Upper lobe of left lung (tissue), 6 donors: ENCODE data around the gene NR3C2. TPM values are rescaled to one million over a fixed set of nuclear protein-coding genes. Genes with fewer than 3 reads are reported as not detected.

Experiments
- ATAC-seq, 2 donors: fragments of 200-7000 bp; cut with Tn5 transposase; one replicate each; pipeline ENCODE4 v1.9.1; 2022; ENCODE audit warnings: mild to moderate bottlenecking in 2 of 2, moderate library complexity in 2 of 2; ENCODE audit not compliant: low FRiP score in 2 of 2
- DNase-seq, 2 donors: peaks; one replicate each; pipeline ENCODE4 v3.0.0-alpha.2; 2019 to 2020
- H3K27ac ChIP-seq, 4 donors: fragments of 200-600 bp; sonication (generic); one replicate each; pipeline ENCODE4 v1.5.1; 2016 to 2019
- H3K27me3 ChIP-seq, 4 donors: fragments of 200-600 bp; sonication (generic); one replicate each; pipeline ENCODE4 v1.5.1; 2017 to 2019
- H3K36me3 ChIP-seq, 4 donors: fragments of 200-600 bp; sonication (generic); one replicate each; pipeline ENCODE4 v1.5.1; 2016 to 2019
- H3K4me1 ChIP-seq, 4 donors: fragments of 200-600 bp; sonication (generic); one replicate each; pipeline ENCODE4 v1.5.1; 2018 to 2019
- H3K4me3 ChIP-seq, 4 donors: fragments of 200-600 bp; sonication (generic); one replicate each; pipeline ENCODE4 v1.5.1; 2017 to 2019; ENCODE audit warnings: mild to moderate bottlenecking in 2 of 4, moderate library complexity in 1 of 4
- H3K9me3 ChIP-seq, 4 donors: fragments of 200-600 bp; sonication (generic); one replicate each; pipeline ENCODE4 v1.5.1; 2018 to 2019
- EP300 ChIP-seq, 4 donors: sonication (generic); formaldehyde crosslinking; IDR thresholded peaks; one replicate each; pipeline ENCODE4 v1.5.1; 2017; ENCODE audit warnings: antibody characterized with exemption in 4 of 4, control low read depth in 2 of 4
- POLR2A ChIP-seq, 4 donors: fragments of 450-650 bp; IDR thresholded peaks; one replicate each; pipeline ENCODE4 v1.5.1; 2016 to 2017; ENCODE audit warnings: antibody characterized with exemption in 4 of 4, mild to moderate bottlenecking in 2 of 4
- POLR2AphosphoS5 ChIP-seq, 2 donors: sonication (generic); formaldehyde crosslinking; IDR thresholded peaks; one replicate each; pipeline ENCODE4 v1.5.1; 2017; ENCODE audit warnings: antibody characterized with exemption in 2 of 2
- WGBS, 2 donors: methylation state at CpG; one replicate each; pipeline ENCODE4 v1.1.5; 2017 to 2018; 5-methylcytosine and 5-hydroxymethylcytosine counted together
- total RNA-seq, 6 donors: library from RNA; depleted of rRNA in 4 of 6; stranded (reverse); fragments of >200 nt in 4 of 6; gene quantifications; one replicate each; pipeline versions ENCODE4 v1.1.0 to v1.2.1, GENCODE V29; 2016 to 2021
- TF ChIP-seq, protein P1 (sequence below), 6 experiments: fragments of 450-650 bp in 4 of 6; fragments of 200-600 bp in 2 of 6; sonication (generic) in 2 of 6; IDR thresholded peaks; one replicate each; pipeline ENCODE4 v1.5.1; 2016 to 2019; ENCODE audit warnings: antibody characterized with exemption in 6 of 6
- donor health status: DM: no; HTN: no; CAD: no; lungs with moderate emphysema.
- donor health status: DM: no; HTN: yes; CAD: no; lungs with severe emphysema.

The NR3C2 gene
- total RNA-seq, 6 donors from 2014 or later, result 10.3 to 39.8 (median 23.7) TPM

DNA sequence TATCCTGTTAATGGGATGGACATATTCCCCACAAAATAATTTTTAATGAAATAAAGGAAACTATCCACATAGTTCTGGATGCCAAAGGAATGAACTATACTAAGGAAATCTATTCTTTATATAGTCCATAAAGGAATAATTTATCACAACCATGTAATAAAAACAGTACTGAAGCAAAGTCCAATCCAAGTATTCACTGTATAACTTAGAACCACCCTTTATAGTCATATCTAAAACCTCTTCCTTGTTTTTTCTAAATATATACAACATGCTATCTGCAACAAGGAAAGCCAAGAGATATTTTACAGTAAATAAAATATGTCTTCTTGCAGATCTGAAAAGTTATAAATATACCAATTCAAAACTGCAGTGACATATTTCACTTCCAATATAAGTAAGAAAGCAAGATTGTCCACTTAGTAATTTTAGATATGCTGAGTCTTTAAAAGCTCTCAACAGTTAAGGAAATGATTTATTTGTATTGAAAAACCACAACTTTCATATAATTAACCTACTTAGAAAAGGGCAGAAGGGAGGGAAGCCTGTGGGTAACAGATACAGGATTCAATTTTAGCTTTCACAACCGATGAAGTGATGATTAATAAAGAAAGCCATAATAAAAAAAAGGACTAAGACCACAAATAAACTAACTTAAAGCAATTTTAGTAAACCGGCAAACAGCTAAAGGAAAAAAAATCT lies 8.0 kb downstream of the NR3C2 start:
- no peak for ATAC-seq

DNA sequence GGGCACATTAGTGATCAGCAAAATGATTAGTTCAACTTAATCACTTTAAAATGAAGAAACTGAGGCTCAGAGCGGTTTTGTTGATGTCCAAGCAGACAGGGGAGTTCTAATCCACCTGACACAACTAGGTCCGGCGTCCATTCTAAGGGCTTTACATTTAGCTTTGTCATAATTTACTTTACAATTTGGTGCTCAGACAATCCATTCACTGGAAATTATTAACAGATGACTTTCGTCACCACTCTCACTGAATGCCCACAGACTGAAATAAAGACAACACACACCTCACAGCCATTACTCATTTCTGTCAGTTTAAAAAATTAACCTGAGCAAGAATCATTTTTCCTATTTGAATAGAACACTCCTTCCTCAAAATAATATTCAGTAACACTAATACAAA lies 10.8 kb downstream of the NR3C2 start:
- Histone ChIP-seq H3K4me1 (peaks cover 15 to 39% (median 34%) of the 10 kb centered on the region in 4 donors), H3K36me3 (no peaks in the 10 kb centered on the region), H3K4me3 (no peak overlapping the region), H3K27me3 (no peaks in the 10 kb centered on the region), H3K27ac (no peak overlapping the region), H3K9me3 (no peaks in the 10 kb centered on the region)
- no peak for DNase-seq
- ATAC-seq, result no peak
- WGBS, 2 donors, result 79 to 83% methylated on average over 4 of the region's 4 CpGs
- no peak for TF ChIP-seq POLR2A (IDR thresholded peaks at IDR 0.05)
- no peak for TF ChIP-seq POLR2AphosphoS5 (IDR thresholded peaks at IDR 0.05)
- TF ChIP-seq, protein P1, sequence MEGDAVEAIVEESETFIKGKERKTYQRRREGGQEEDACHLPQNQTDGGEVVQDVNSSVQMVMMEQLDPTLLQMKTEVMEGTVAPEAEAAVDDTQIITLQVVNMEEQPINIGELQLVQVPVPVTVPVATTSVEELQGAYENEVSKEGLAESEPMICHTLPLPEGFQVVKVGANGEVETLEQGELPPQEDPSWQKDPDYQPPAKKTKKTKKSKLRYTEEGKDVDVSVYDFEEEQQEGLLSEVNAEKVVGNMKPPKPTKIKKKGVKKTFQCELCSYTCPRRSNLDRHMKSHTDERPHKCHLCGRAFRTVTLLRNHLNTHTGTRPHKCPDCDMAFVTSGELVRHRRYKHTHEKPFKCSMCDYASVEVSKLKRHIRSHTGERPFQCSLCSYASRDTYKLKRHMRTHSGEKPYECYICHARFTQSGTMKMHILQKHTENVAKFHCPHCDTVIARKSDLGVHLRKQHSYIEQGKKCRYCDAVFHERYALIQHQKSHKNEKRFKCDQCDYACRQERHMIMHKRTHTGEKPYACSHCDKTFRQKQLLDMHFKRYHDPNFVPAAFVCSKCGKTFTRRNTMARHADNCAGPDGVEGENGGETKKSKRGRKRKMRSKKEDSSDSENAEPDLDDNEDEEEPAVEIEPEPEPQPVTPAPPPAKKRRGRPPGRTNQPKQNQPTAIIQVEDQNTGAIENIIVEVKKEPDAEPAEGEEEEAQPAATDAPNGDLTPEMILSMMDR (IDR thresholded peaks at IDR 0.05), result no peak
- TF ChIP-seq EP300 (IDR thresholded peaks at IDR 0.05), result no peak

More for the DNA sequence above, 8.0 kb downstream of the NR3C2 start:
- Histone ChIP-seq H3K9me3 (no peaks in the 10 kb centered on the region), H3K4me3 (no peak overlapping the region), H3K4me1 (peaks cover 15 to 48% (median 42%) of the 10 kb centered on the region in 4 donors), H3K27me3 (no peaks in the 10 kb centered on the region), H3K27ac (peak overlapping the region in 1 of 4 donors; percentile 46), H3K36me3 (no peaks in the 10 kb centered on the region)
- 22 to 27% methylated on average over 2 of the region's 2 CpGs for WGBS, 2 donors
- no peak for TF ChIP-seq POLR2AphosphoS5 (IDR thresholded peaks at IDR 0.05)
- TF ChIP-seq, protein P1 (IDR thresholded peaks at IDR 0.05), result no peak
- no peak for TF ChIP-seq EP300 (IDR thresholded peaks at IDR 0.05)
- TF ChIP-seq POLR2A (IDR thresholded peaks at IDR 0.05), result no peak
- DNase-seq, result no peak

DNA sequence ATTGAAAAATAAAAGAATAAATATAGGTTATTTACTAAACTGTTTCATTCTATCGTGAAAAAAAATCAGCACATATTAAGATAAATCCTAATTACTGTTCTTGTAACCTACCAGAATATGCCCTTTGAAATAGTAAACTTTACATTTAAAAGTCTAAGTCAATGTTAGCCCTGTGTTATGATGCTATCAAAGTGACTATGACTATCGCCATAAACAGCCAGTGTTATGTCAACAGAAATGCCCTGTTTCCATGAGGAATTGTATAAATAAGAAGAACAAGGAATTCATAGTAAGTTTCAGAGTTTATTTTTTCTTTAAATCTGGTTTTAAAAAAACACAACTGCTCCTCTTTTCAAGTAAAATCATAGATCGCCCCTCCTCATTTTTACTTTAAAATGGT lies 11.4 kb downstream of the NR3C2 start:
- Histone ChIP-seq H3K27ac (no peak overlapping the region), H3K27me3 (no peaks in the 10 kb centered on the region)
- 84 to 90% methylated on average over 3 of the region's 3 CpGs for WGBS, 2 donors

DNA sequence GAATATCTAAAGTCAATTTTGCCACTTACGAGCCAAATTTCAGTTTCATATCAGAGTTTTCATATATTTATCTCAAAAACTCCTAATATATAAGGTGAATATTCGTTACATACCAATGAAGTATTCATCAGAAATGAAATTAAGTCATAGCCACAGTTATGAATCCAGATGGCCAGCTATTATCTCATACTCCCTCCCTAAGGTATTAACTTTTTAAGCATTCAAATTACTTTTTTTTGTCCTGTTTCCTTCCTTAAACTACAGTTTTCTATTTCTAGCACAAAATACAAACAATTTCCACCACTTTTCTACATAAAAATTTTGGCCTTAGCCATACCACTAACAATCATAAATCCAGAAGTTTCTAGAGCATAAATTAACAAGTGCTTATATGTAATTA lies 13.0 kb downstream of the NR3C2 start:
- no peak overlapping the region for H3K27ac ChIP-seq
- peaks cover 6 to 19% (median 17%) of the 10 kb centered on the region in 4 donors for H3K4me1 ChIP-seq
- WGBS, 2 donors, result 82 to 97% methylated on average over 2 of the region's 2 CpGs
- no peak overlapping the region for H3K4me3 ChIP-seq
- no peaks in the 10 kb centered on the region for H3K9me3 ChIP-seq
- H3K27me3 ChIP-seq, result no peaks in the 10 kb centered on the region
- TF ChIP-seq EP300 (IDR thresholded peaks at IDR 0.05), result no peak
- no peak for ATAC-seq
- DNase-seq, result no peak
- no peaks in the 10 kb centered on the region for H3K36me3 ChIP-seq

More for the DNA sequence above, 11.4 kb downstream of the NR3C2 start:
- Histone ChIP-seq H3K36me3 (no peaks in the 10 kb centered on the region), H3K4me1 (peaks cover 15 to 34% (median 32%) of the 10 kb centered on the region in 4 donors), H3K9me3 (no peaks in the 10 kb centered on the region), H3K4me3 (no peak overlapping the region)
- no peak for TF ChIP-seq POLR2A (IDR thresholded peaks at IDR 0.05)
- TF ChIP-seq EP300 (IDR thresholded peaks at IDR 0.05), result no peak
- TF ChIP-seq, protein P1 (IDR thresholded peaks at IDR 0.05), result no peak
- no peak for TF ChIP-seq POLR2AphosphoS5 (IDR thresholded peaks at IDR 0.05)
- ATAC-seq, result no peak
- DNase-seq, result no peak

DNA sequence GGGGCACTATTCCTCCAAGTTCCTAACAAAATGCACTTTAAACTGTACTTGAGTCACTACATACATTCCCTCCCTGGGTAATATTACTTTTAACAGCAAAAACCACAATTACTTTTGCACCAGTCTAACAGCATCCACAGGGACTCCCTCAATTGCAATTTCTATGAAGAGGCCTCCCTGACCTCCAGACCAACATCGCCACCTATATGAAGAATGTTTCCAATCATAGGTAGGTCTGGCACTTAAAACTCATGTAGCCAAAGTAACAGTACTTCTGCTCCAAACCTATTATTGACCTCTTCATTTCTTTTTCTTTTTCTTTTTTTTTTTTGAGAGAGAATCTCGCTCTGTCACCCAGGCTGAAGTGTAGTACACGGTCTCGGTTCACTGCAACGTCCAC lies 15.6 kb downstream of the NR3C2 start:
- no peak for DNase-seq
- no peaks in the 10 kb centered on the region for H3K9me3 ChIP-seq
- H3K4me3 ChIP-seq, result no peak overlapping the region
- no peak for ATAC-seq
- peaks cover 0 to 10% (median 1%) of the 10 kb centered on the region in 4 donors for H3K4me1 ChIP-seq
- 97% methylated on average over 5 of the region's 5 CpGs for WGBS, 2 donors
- no peak overlapping the region for H3K27ac ChIP-seq
- no peaks in the 10 kb centered on the region for H3K27me3 ChIP-seq
- H3K36me3 ChIP-seq, result no peaks in the 10 kb centered on the region
- TF ChIP-seq POLR2A (IDR thresholded peaks at IDR 0.05), result no peak
- no peak for TF ChIP-seq POLR2AphosphoS5 (IDR thresholded peaks at IDR 0.05)
- no peak for TF ChIP-seq EP300 (IDR thresholded peaks at IDR 0.05)
- TF ChIP-seq, protein P1 (IDR thresholded peaks at IDR 0.05), result no peak
